Calu3 (cell line): ENCODE data around the gene SPRY2. TPM values are rescaled to one million over a fixed set of nuclear protein-coding genes. Genes with fewer than 3 reads are reported as not detected.

Experiments
- BruUV-seq: library from RNA; stranded (reverse); fragments of 400-500 nt; replicated peaks from 2 replicates; lab custom pipeline; 2021; lab: Mats Ljungman, UMichigan
- CTCF ChIA-PET: fragments of 300-600 bp; sonication (Branson Sonifier 250); formaldehyde crosslinking; loops from one replicate; lab custom pipeline; 2022; ENCODE audit warnings: antibody characterized with exemption; lab: Charles Lee
- DNase-seq: peaks from one replicate; pipeline ENCODE4 v3.0.0; 2022
- H3K27ac Mint-ChIP-seq: one replicate; pipeline ENCODE4 v1.8.0; 2022; ENCODE audit warnings: mixed read lengths; ENCODE audit not compliant: unreplicated experiment
- H3K27me3 Mint-ChIP-seq: one replicate; pipeline ENCODE4 v1.8.0; 2022; ENCODE audit warnings: mixed read lengths; ENCODE audit not compliant: unreplicated experiment
- H3K36me3 Mint-ChIP-seq: one replicate; pipeline ENCODE4 v1.8.0; 2022; ENCODE audit warnings: mild to moderate bottlenecking, moderate library complexity, mixed read lengths; ENCODE audit not compliant: insufficient read depth, unreplicated experiment
- H3K4me1 Mint-ChIP-seq: one replicate; pipeline ENCODE4 v1.8.0; 2022; ENCODE audit warnings: mild to moderate bottlenecking, low read depth, mixed read lengths; ENCODE audit not compliant: unreplicated experiment
- H3K4me3 Mint-ChIP-seq: one replicate; pipeline ENCODE4 v1.8.0; 2022; ENCODE audit warnings: mild to moderate bottlenecking, low read depth, moderate library complexity, mixed read lengths; ENCODE audit not compliant: unreplicated experiment
- H3K9me3 Mint-ChIP-seq: one replicate; pipeline ENCODE4 v1.8.0; 2022; ENCODE audit warnings: low read depth, mixed read lengths; ENCODE audit not compliant: unreplicated experiment
- intact Hi-C: fragments of 100-400 bp; cut with micrococcal nuclease; formaldehyde crosslinking; loops from one replicate; pipeline ENCODE4 v1.10.0; 2022; ENCODE audit not compliant: unreplicated experiment
- total RNA-seq: library from RNA; stranded (reverse); gene quantifications from 2 replicates; pipeline ENCODE4 v1.2.3, GENCODE V29; 2022
- TF ChIP-seq, protein P1 (sequence below): fragments of 200-600 bp; IDR thresholded peaks from one replicate; pipeline ENCODE4 v1.8.0; 2022; ENCODE audit warnings: antibody characterized with exemption; ENCODE audit not compliant: unreplicated experiment

The SPRY2 gene
- total RNA-seq, 1 experiment from 2014 or later: 13.6 TPM

DNA sequence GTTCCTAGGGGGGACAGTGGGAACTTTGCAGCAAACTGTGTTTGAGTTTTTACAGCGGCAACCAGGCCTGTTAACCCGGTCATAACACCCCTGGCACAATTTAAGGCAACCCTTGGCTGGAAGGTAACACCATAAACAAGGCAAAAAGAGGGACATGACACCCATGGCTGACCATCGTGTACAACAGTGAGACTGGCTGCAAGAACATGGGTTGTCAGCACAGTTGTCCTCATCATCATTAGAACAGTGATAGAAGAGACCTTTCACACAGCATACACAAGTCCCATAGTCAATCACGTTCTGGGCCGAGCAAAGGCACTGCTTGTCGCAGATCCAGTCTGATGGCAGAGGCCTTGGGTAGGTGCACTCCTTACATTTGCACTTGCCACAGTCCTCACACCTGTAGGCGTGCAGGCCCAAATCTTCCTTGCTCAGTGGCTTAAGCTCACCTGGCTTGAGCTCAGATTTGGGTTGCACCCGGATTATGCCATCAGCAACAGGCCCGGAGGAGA, 4.1 kb downstream of the SPRY2 start:
- TF ChIP-seq, protein P1, sequence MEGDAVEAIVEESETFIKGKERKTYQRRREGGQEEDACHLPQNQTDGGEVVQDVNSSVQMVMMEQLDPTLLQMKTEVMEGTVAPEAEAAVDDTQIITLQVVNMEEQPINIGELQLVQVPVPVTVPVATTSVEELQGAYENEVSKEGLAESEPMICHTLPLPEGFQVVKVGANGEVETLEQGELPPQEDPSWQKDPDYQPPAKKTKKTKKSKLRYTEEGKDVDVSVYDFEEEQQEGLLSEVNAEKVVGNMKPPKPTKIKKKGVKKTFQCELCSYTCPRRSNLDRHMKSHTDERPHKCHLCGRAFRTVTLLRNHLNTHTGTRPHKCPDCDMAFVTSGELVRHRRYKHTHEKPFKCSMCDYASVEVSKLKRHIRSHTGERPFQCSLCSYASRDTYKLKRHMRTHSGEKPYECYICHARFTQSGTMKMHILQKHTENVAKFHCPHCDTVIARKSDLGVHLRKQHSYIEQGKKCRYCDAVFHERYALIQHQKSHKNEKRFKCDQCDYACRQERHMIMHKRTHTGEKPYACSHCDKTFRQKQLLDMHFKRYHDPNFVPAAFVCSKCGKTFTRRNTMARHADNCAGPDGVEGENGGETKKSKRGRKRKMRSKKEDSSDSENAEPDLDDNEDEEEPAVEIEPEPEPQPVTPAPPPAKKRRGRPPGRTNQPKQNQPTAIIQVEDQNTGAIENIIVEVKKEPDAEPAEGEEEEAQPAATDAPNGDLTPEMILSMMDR: no peak
- Mint-ChIP-seq H3K27me3 (no peaks in the 10 kb centered on the region), H3K4me3 (no peak overlapping the region), H3K9me3 (no peaks in the 10 kb centered on the region), H3K4me1 (no peaks in the 10 kb centered on the region), H3K36me3 (peaks cover 19% of the 10 kb centered on the region), H3K27ac (peak overlapping the region; percentile 47)
- DNase-seq: peak; percentile 0
- no TSS peak for BruUV-seq
- CTCF ChIA-PET: no interaction called here
- intact Hi-C loops: no loop called here

DNA sequence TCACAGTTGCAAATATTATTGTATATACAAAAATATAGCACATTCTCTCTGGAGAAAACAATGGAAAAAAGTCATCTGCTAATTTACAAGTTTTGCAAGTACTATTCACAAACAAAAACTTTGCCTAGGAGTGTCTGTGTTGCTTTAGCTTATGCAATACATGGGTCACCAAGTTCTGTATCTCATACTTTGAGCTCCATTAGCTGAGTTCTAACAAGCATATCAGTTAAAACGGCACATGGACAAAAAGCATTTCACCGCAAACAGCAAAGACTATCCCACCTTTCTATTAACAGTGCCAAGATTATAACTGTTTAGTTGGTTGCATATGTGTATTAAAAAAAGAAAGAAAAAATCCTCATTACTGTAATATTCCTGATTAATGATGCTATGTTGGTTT, 4.6 kb downstream of the SPRY2 start:
- Mint-ChIP-seq H3K4me3 (no peak overlapping the region), H3K27me3 (no peaks in the 10 kb centered on the region), H3K36me3 (peaks cover 19% of the 10 kb centered on the region), H3K4me1 (no peaks in the 10 kb centered on the region), H3K27ac (no peak overlapping the region), H3K9me3 (no peaks in the 10 kb centered on the region)
- DNase-seq: no peak
- BruUV-seq: TSS peak; percentile 5
- CTCF ChIA-PET: no interaction called here
- intact Hi-C loops: no loop called here
- TF ChIP-seq, protein P1: no peak

DNA sequence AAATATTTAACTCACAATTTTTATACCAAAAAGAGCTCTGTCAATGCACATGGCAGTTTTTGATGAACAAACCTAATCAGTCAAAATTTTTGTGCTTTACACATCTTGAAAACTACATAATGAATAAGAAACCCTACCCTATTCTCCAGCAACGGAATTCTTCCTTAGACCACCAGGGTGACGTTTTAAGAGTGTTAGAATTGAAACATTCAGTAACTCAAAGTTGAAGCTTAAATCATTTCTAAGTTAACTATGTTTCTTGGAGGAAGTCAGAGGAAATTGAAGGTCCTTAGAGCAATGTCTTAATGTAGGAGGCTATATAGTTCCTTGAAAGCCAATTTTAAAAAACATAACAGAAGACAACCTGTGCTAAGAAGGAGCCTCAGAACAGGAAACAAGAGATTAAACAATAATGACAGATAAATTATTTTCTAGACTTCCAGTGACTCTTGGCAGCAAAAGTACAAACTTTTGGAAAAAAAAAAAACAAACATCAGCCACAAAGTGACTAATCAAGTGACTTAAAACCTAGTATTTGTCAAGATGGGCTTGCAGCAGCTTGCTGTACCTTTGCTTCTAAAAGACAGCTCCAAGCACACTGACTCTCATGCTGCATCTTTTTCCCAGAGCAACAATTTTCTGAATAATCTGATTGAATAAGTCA, 6.2 kb downstream of the SPRY2 start:
- intact Hi-C loops: no loop called here
- no TSS peak for BruUV-seq
- Mint-ChIP-seq H3K27me3 (no peaks in the 10 kb centered on the region), H3K36me3 (peaks cover 19% of the 10 kb centered on the region), H3K4me1 (no peaks in the 10 kb centered on the region), H3K9me3 (no peaks in the 10 kb centered on the region), H3K27ac (no peak overlapping the region), H3K4me3 (no peak overlapping the region)
- TF ChIP-seq, protein P1: no peak
- CTCF ChIA-PET: no interaction called here
- no peak for DNase-seq

DNA sequence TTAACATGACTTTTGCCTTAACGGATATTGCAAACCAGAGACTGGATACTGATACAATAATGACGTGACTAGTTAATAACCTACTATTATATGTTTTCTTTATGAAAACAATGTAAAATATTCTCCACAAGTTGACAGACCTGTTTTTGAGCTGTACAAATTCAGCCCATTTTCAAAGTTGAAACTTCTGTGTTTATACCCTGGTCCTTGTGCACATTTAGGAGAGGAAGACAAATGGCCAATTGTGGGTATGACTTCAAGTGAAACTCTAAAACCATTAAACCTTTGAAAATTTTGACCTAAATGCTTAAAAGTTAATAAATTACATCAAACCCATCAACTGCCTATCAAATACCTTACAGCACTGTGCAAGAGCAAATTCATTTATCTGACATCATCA, 8.9 kb downstream of the SPRY2 start:
- Mint-ChIP-seq H3K27ac (no peak overlapping the region), H3K9me3 (no peaks in the 10 kb centered on the region), H3K4me3 (no peak overlapping the region), H3K4me1 (no peaks in the 10 kb centered on the region), H3K27me3 (no peaks in the 10 kb centered on the region), H3K36me3 (peaks cover 12% of the 10 kb centered on the region)
- CTCF ChIA-PET: no interaction called here
- no TSS peak for BruUV-seq
- TF ChIP-seq, protein P1: no peak
- intact Hi-C loops: no loop called here
- no peak for DNase-seq
